NB4 (cell line): ENCODE results near the gene USP37.

Experiments used
- MYC ChIP-seq: IDR thresholded peaks from 2 replicates; pipeline ENCODE4 v1.6.1; 2011; ENCODE audit warnings: low read depth, low read length
- POLR2A ChIP-seq: IDR thresholded peaks from 2 replicates; pipeline ENCODE4 v1.6.1; 2011; ENCODE audit warnings: mild to moderate bottlenecking; ENCODE audit not compliant: insufficient read length; ENCODE audit errors: extremely low read depth
- TF ChIP-seq, protein P1 (sequence below): IDR thresholded peaks from one replicate; pipeline ENCODE4 v1.5.1; 2012; ENCODE audit warnings: low read depth, low read length
- TF ChIP-seq, protein P2 (sequence below): IDR thresholded peaks from 2 replicates; pipeline ENCODE4 v1.6.1; 2011; ENCODE audit warnings: low read depth, low read length

DNA sequence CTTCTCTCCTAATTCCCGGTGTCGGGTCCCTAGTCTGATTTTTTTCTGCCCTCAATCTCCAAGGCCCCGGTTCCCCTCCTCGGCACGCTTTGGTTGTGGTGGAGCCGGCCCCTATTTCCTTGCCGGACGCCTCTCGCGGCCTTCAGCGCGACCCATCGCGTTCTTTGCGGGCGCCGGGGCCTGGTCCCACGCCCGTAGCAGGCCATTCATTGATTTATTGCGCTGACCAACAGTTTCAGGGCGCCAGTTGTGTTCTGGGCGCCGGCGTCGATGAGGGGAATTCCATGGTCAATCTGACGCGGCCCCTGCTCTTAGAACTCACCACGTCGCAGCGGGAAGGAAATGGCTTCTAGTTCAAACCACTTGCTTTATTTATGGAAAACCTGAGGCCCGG is 884 bp upstream of the USP37 start:
- TF ChIP-seq, protein P1, sequence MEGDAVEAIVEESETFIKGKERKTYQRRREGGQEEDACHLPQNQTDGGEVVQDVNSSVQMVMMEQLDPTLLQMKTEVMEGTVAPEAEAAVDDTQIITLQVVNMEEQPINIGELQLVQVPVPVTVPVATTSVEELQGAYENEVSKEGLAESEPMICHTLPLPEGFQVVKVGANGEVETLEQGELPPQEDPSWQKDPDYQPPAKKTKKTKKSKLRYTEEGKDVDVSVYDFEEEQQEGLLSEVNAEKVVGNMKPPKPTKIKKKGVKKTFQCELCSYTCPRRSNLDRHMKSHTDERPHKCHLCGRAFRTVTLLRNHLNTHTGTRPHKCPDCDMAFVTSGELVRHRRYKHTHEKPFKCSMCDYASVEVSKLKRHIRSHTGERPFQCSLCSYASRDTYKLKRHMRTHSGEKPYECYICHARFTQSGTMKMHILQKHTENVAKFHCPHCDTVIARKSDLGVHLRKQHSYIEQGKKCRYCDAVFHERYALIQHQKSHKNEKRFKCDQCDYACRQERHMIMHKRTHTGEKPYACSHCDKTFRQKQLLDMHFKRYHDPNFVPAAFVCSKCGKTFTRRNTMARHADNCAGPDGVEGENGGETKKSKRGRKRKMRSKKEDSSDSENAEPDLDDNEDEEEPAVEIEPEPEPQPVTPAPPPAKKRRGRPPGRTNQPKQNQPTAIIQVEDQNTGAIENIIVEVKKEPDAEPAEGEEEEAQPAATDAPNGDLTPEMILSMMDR = no peak
- TF ChIP-seq, protein P2, sequence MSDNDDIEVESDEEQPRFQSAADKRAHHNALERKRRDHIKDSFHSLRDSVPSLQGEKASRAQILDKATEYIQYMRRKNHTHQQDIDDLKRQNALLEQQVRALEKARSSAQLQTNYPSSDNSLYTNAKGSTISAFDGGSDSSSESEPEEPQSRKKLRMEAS = no peak
- no peak for TF ChIP-seq POLR2A
- no peak for TF ChIP-seq MYC
